K562 (cell line): ENCODE results near the gene ATG13. TPM values are rescaled to one million over a fixed set of nuclear protein-coding genes. Genes with fewer than 3 reads are reported as not detected.

ENCODE experiments used
- ARID1B ChIP-seq: fragments of 450-650 bp; IDR thresholded peaks from 2 replicates; pipeline ENCODE4 v1.6.1; 2016; ENCODE audit warnings: antibody characterized with exemption, mild to moderate bottlenecking, inconsistent platforms
- BMI1 ChIP-seq: fragments of 150-350 bp; IDR thresholded peaks from 2 replicates; pipeline ENCODE4 v1.6.1; 2014; ENCODE audit warnings: low read length
- DPF2 ChIP-seq: fragments of 450-650 bp; IDR thresholded peaks from 2 replicates; pipeline ENCODE4 v1.6.1; 2016
- GATA2 ChIP-seq: sonication (generic); formaldehyde crosslinking; IDR thresholded peaks from 2 replicates; pipeline ENCODE4 v1.4.0; 2020; ENCODE audit warnings: mild to moderate bottlenecking, missing genetic modification reagents
- GTF2E2 ChIP-seq: fragments of 200-800 bp; sonication (Bioruptor generic); IDR thresholded peaks from 2 replicates; pipeline ENCODE4 v1.6.1; 2016; ENCODE audit warnings: missing genetic modification characterization, missing compliant biosample characterization
- KDM1A ChIP-seq, 2 experiments: fragments of 450-650 bp; IDR thresholded peaks; 2 replicates each; pipeline ENCODE4 v1.6.1; 2016; ENCODE audit warnings: mild to moderate bottlenecking in 2 of 2
- LCOR ChIP-seq: sonication (generic); formaldehyde crosslinking; IDR thresholded peaks from 2 replicates; pipeline ENCODE4 v1.8.0; 2022; ENCODE audit warnings: mild to moderate bottlenecking, missing genetic modification reagents
- MTA3 ChIP-seq: fragments of 450-650 bp; formaldehyde crosslinking; IDR thresholded peaks from 2 replicates; pipeline ENCODE4 v1.6.1; 2017; ENCODE audit warnings: mild to moderate bottlenecking, borderline replicate concordance
- NCOA6 ChIP-seq: fragments of 450-650 bp; IDR thresholded peaks from 2 replicates; pipeline ENCODE4 v1.6.1; 2017; ENCODE audit warnings: mild to moderate bottlenecking
- NFE2 ChIP-seq: IDR thresholded peaks from 2 replicates; pipeline ENCODE4 v1.6.1; 2014; ENCODE audit warnings: antibody characterized with exemption, low read depth
- NFXL1 ChIP-seq: fragments of 450-650 bp; formaldehyde crosslinking; IDR thresholded peaks from 2 replicates; pipeline ENCODE4 v1.4.0; 2021; ENCODE audit warnings: mild to moderate bottlenecking
- NFYB ChIP-seq: IDR thresholded peaks from 2 replicates; pipeline ENCODE4 v1.6.1; 2011; ENCODE audit warnings: mild to moderate bottlenecking, moderate library complexity; ENCODE audit not compliant: insufficient read length; ENCODE audit errors: extremely low read depth
- PURB ChIP-seq: sonication (generic); formaldehyde crosslinking; IDR thresholded peaks from 2 replicates; pipeline ENCODE4 v1.9.0; 2021; ENCODE audit warnings: low read depth, mild to moderate bottlenecking, missing genetic modification reagents
- ZC3H8 ChIP-seq: fragments of 450-650 bp; IDR thresholded peaks from 2 replicates; pipeline ENCODE4 v1.6.1; 2017
- ZFP36 ChIP-seq: fragments of 150-350 bp; IDR thresholded peaks from 2 replicates; pipeline ENCODE4 v1.6.1; 2018; ENCODE audit warnings: low read length, low read depth; ENCODE audit not compliant: partially characterized antibody
- ZNF316 ChIP-seq: fragments of 450-650 bp; IDR thresholded peaks from 2 replicates; pipeline ENCODE4 v1.6.1; 2016
- ZNF77 ChIP-seq: fragments of 250-450 bp; sonication (Bioruptor Pico); IDR thresholded peaks from 2 replicates; pipeline ENCODE4 v1.5.0; 2020
- polyA plus RNA-seq, 8 experiments: library from polyadenylated mRNA; depleted of rRNA in 4 of 8; stranded (reverse) in 5 of 8; unstranded in 3 of 8; fragments of >200 nt; fragmentation: Nextera tagmentation in 2 of 8; fragmentation: Illumina TruSeq in 1 of 8; extraction: Ambion mirVana in 2 of 8; extraction: Trizol in 1 of 8; gene quantifications; 2 replicates each; pipeline versions ENCODE4 v1.2.1 to v1.2.3, GENCODE V29; 2011 to 2014; ENCODE audit warnings: inconsistent platforms in 1 of 8, missing spikeins in 1 of 8
- total RNA-seq, 7 experiments: library from RNA; depleted of rRNA in 6 of 7; stranded (reverse); fragments of >200 nt in 6 of 7; fragmentation: Illumina TruSeq in 2 of 7; extraction: Trizol in 2 of 7; gene quantifications; 2 replicates each; pipeline versions ENCODE4 v1.2.1 to v1.2.3, GENCODE V29; 2011 to 2021; ENCODE audit warnings: low replicate concordance in 1 of 7
- TF ChIP-seq, protein P1 (sequence below): fragments of 450-650 bp; formaldehyde crosslinking; IDR thresholded peaks from 2 replicates; pipeline ENCODE4 v1.4.0; 2020; ENCODE audit warnings: mild to moderate bottlenecking, moderate library complexity
- TF ChIP-seq, protein P2 (sequence below): fragments of 250-450 bp; sonication (Bioruptor Pico); IDR thresholded peaks from 2 replicates; pipeline ENCODE4 v1.8.0; 2022; ENCODE audit warnings: inconsistent platforms, mild to moderate bottlenecking, moderate library complexity, borderline replicate concordance
- TF ChIP-seq, protein P3 (sequence below): sonication (generic); formaldehyde crosslinking; IDR thresholded peaks from 2 replicates; pipeline ENCODE4 v1.9.0; 2022; ENCODE audit warnings: mild to moderate bottlenecking, missing genetic modification reagents
- TF ChIP-seq, protein P4 (sequence below): fragments of 250-450 bp; sonication (Bioruptor Pico); IDR thresholded peaks from 2 replicates; pipeline ENCODE4 v1.8.0; 2022; ENCODE audit warnings: moderate library complexity, mild to moderate bottlenecking, inconsistent platforms
- TF ChIP-seq, protein P5 (sequence below): sonication (generic); formaldehyde crosslinking; IDR thresholded peaks from 2 replicates; pipeline ENCODE4 v1.8.0; 2022; ENCODE audit warnings: missing genetic modification reagents, mild to moderate bottlenecking, moderate library complexity, borderline replicate concordance
- TF ChIP-seq, protein P6 (sequence below), 3 experiments: IDR thresholded peaks in 2 of 3; conservative IDR thresholded peaks in 1 of 3; 2 replicates each; pipeline ENCODE4 v1.5.1; 2011 to 2012; ENCODE audit warnings: low read length in 3 of 3, mild to moderate bottlenecking in 3 of 3, control low read depth in 2 of 3, improper control_type of control experiment in 1 of 3, inconsistent platforms in 1 of 3, low read depth in 1 of 3, mixed read lengths in 1 of 3, moderate library complexity in 1 of 3; ENCODE audit not compliant: insufficient read depth in 2 of 3

The ATG13 gene
- total and polyA plus RNA-seq, 9 of the 15 experiments (the other 6 are each of a cell fraction or from before 2014, with no cell fraction given): 13.1 to 61.5 (median 36.5) TPM

DNA sequence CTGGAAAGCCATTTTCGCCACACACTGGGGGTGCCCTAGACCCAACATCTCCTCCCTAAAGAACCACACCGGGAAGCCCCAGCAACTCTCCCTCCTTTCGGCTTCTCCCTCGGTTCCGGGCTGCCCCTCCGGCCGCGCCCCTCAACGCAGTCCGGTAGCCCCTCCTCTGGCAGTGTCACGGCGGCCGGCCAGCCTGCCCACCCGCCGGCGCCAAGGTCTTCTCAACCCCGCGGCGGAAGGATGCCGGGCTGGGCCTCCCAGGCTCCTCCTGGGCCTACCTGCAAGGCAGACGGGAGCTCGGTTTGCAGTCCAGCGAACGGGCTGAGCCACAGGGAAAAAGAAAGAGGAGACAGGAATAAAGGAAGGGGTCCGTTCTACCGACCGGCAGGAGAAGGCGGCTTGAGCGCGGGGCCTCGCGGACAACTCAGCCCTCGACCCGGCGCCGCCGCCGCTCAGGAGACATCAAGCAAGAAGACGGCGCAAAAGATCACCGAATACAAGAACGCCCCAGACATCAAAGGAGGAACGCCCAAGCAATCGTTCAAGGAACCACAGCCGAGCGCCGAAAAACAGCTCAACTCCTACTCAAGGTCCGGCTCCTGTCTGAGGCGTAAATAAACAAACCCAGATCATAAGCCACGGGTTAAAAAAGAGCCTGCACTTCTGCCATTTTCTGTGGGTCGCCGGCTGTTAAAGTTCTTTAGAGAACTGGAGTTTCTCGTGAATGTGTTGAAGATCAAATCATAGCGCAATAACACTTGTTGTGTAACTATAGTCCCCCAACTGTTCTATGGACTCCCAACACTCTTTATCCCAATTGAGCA is 23.6 kb upstream of the ATG13 start, which contains the start of gene AMBRA1 (continued):
- TF ChIP-seq, protein P1, sequence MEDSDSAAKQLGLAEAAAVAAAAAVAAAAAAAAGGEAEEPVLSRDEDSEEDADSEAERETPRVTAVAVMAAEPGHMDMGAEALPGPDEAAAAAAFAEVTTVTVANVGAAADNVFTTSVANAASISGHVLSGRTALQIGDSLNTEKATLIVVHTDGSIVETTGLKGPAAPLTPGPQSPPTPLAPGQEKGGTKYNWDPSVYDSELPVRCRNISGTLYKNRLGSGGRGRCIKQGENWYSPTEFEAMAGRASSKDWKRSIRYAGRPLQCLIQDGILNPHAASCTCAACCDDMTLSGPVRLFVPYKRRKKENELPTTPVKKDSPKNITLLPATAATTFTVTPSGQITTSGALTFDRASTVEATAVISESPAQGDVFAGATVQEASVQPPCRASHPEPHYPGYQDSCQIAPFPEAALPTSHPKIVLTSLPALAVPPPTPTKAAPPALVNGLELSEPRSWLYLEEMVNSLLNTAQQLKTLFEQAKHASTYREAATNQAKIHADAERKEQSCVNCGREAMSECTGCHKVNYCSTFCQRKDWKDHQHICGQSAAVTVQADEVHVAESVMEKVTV (CRISPR knock-in tag): no peak
- TF ChIP-seq, protein P2, sequence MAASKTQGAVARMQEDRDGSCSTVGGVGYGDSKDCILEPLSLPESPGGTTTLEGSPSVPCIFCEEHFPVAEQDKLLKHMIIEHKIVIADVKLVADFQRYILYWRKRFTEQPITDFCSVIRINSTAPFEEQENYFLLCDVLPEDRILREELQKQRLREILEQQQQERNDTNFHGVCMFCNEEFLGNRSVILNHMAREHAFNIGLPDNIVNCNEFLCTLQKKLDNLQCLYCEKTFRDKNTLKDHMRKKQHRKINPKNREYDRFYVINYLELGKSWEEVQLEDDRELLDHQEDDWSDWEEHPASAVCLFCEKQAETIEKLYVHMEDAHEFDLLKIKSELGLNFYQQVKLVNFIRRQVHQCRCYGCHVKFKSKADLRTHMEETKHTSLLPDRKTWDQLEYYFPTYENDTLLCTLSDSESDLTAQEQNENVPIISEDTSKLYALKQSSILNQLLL (CRISPR knock-in tag): no peak
- TF ChIP-seq DPF2 (0 out of 2 replicates have a peak, but pooled peaks have one; percentile 19), NFE2 (0 out of 2 replicates have a peak, but pooled peaks have one; percentile 8), KDM1A (IDR thresholded peaks at IDR 0.05) (no peak), ZNF316 (no peak), BMI1 (no peak), ZC3H8 (no peak), NCOA6 (no peak), MTA3 (peak; percentile 43; the same call in 1 of the 2 replicates), GTF2E2 (tag) (peak; percentile 83), NFXL1 (CRISPR knock-in tag) (no peak), ARID1B (0 out of 2 replicates have a peak, but pooled peaks have one; percentile 43), NFYB (no peak), LCOR (CRISPR knock-in tag) (peak; percentile 91), ZFP36 (no peak), PURB (CRISPR knock-in tag) (no peak), ZNF77 (CRISPR knock-in tag) (no peak), GATA2 (CRISPR knock-in tag) (no peak)
- TF ChIP-seq, protein P3, sequence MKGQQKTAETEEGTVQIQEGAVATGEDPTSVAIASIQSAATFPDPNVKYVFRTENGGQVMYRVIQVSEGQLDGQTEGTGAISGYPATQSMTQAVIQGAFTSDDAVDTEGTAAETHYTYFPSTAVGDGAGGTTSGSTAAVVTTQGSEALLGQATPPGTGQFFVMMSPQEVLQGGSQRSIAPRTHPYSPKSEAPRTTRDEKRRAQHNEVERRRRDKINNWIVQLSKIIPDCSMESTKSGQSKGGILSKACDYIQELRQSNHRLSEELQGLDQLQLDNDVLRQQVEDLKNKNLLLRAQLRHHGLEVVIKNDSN (CRISPR knock-in tag): no peak
- TF ChIP-seq, protein P4, sequence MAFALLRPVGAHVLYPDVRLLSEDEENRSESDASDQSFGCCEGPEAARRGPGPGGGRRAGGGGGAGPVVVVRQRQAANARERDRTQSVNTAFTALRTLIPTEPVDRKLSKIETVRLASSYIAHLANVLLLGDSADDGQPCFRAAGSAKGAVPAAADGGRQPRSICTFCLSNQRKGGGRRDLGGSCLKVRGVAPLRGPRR (CRISPR knock-in tag): no peak
- TF ChIP-seq, protein P5, sequence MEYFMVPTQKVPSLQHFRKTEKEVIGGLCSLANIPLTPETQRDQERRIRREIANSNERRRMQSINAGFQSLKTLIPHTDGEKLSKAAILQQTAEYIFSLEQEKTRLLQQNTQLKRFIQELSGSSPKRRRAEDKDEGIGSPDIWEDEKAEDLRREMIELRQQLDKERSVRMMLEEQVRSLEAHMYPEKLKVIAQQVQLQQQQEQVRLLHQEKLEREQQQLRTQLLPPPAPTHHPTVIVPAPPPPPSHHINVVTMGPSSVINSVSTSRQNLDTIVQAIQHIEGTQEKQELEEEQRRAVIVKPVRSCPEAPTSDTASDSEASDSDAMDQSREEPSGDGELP (CRISPR knock-in tag): peak; percentile 72; the same call in 1 of the 2 replicates
- TF ChIP-seq, protein P6, sequence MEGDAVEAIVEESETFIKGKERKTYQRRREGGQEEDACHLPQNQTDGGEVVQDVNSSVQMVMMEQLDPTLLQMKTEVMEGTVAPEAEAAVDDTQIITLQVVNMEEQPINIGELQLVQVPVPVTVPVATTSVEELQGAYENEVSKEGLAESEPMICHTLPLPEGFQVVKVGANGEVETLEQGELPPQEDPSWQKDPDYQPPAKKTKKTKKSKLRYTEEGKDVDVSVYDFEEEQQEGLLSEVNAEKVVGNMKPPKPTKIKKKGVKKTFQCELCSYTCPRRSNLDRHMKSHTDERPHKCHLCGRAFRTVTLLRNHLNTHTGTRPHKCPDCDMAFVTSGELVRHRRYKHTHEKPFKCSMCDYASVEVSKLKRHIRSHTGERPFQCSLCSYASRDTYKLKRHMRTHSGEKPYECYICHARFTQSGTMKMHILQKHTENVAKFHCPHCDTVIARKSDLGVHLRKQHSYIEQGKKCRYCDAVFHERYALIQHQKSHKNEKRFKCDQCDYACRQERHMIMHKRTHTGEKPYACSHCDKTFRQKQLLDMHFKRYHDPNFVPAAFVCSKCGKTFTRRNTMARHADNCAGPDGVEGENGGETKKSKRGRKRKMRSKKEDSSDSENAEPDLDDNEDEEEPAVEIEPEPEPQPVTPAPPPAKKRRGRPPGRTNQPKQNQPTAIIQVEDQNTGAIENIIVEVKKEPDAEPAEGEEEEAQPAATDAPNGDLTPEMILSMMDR (IDR thresholded peaks at IDR 0.05 in 2 of 3, conservative IDR thresholded peaks at IDR 0.05 in 1 of 3; ENCODE audit: insufficient read depth in 2 of 3, low read depth in 1 of 3, low read length in 3 of 3): peak in 1 of 3 experiments; percentile 7; a peak in 1 of 6 replicates
